SHP77 treated with DMSO at 0.1 percent for 48 hours (cell line): ENCODE measurements around the gene HDGF.
A peak's percentile ranks its signal among the peaks of the same experiment; 100 is the strongest.

Experiments
- DNase-seq: peaks from one replicate; lab custom pipeline; 2025; lab: John Stamatoyannopoulos, UW

The HDGF gene

GRCh38 chr1:156751451-156751756 is at the start of gene HDGF:
Gene HDGF (minus strand): TSS chr1:156751675. CDS start chr1:156751429, 246 bp downstream.
- DNase-seq: no peak

GRCh38 chr1:156797212-156797871 is 45.9 kb upstream of the HDGF start:
- peak; percentile 42 for DNase-seq

- no peak for DNase-seq
These were observed 45.0 kb upstream of the HDGF start for GRCh38 chr1:156796340-156797097.

DNA sequence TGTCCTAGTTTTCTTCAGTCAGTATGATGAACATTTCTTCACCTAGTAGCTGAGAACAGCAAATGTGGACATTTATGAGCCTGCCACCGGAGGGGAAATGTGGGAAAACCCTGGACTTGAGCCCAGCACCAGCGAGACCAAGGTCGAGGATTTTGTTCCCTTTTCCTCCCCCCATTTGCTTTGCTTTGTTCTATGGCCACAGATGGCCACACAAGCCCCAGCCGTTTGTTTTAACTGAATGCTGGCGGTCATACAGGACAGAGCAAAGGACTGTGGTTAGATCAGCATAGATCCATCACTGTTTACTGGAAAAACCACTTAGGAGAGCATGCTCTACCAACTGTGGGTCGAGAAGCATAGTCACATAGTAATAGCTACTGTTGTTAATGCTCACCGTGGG is 44.3 kb upstream of the HDGF start:
- no peak for DNase-seq

- DNase-seq: no peak
These were observed 43.9 kb upstream of the HDGF start for GRCh38 chr1:156795374-156795733.

GRCh38 chr1:156794506-156795373 is 43.3 kb upstream of the HDGF start:
- DNase-seq: no peak

GRCh38 chr1:156789621-156790318 is 38.3 kb upstream of the HDGF start:
- no peak for DNase-seq

DNA sequence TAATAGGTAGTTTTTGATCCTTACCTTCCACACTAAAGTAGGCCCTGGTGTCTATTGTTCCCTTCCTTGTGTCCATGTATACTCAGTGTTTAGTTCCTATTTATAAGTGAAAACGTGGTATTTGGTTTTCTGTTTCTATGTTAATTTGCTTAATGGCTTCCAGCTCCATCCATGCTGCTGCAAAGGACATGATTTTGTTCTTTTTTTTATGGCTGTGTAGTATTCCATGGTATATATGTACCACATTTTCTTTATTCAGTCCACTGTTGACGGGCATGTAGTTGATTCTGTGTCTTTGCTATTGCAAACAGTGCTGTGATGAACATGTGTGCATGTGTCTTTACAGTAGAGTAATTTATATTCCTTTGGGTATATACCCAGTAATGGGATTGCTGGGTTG is 36.7 kb upstream of the HDGF start:
- DNase-seq: no peak

GRCh38 chr1:156786640-156787039 is 35.2 kb upstream of the HDGF start:
- no peak for DNase-seq

DNA sequence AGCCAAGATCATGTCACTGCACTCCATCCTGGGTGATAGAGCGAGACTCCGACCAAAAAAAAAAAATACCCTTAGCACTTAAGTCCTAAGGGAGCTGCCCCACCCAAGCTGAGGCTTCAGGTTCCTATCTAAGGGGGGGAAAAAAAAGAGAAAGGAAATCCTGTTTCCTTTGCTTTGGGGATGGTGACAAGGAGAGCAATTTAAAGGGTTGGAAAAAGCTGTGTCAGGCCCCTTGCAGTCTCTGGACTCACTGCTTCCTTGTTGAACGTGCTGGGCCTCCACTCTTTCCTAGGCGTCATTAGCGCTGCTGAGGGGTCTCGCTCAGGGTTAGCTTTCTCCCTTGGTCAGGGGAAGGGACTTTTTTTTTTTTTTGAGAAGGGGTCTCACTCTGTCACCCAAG is 34.0 kb upstream of the HDGF start:
- DNase-seq: no peak

DNA sequence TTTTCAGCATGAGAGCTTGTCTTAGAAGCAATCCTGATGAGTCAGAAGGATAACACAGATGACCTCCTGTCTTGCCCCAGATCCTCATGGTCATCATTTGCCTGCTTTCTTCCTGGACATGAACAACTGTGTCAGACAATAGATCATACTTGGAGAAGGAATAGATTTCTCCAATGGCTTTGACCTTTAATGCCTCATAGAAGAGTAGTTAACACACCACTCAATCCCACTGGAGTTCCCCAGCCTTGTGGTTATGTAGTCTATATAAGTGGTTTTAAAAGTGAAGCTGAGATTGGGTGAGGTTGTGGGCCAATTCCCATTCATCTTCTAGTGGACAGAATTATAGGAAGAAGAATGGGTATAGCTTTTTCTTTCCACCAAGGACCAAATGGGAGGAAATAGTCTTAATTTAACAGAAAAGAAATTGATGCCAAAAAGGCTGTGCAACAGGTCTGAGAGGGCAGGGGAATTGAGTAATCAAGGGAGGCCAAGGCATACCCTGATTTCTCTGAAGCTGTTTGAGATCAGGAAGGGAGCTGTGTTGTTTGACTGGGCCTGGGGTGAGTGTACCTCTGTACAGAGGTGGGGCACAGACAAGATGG is 30.2 kb upstream of the HDGF start:
- DNase-seq: no peak

- no peak for DNase-seq
These were observed 26.1 kb upstream of the HDGF start for GRCh38 chr1:156777573-156777972.

DNA sequence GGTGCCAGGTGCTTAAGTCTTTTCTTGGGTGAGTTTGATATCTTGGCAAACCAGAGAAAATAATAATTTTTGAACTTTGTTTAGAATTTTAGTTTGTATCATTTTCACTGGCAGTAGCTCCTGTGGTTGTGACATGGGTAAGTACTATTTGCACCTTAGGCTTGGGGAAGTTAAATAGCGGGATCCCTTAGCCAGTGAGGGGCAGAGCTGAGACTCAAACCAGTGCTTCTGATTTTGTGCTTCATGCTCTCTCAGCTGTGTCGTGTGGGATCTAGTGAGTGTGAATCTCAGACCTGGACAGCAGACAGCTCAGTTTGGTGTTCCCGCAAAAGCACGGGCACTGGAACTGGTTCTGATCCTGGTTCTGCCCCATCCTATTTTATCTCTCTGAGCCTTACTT is 25.5 kb upstream of the HDGF start:
- DNase-seq: no peak

GRCh38 chr1:156775799-156776198 is 24.3 kb upstream of the HDGF start:
- DNase-seq: no peak

GRCh38 chr1:156773607-156774006 is 22.1 kb upstream of the HDGF start:
- DNase-seq: no peak

GRCh38 chr1:156772728-156773497 is 21.4 kb upstream of the HDGF start:
- no peak for DNase-seq

- no peak for DNase-seq
These were observed 20.7 kb upstream of the HDGF start for GRCh38 chr1:156772222-156772621.

DNA sequence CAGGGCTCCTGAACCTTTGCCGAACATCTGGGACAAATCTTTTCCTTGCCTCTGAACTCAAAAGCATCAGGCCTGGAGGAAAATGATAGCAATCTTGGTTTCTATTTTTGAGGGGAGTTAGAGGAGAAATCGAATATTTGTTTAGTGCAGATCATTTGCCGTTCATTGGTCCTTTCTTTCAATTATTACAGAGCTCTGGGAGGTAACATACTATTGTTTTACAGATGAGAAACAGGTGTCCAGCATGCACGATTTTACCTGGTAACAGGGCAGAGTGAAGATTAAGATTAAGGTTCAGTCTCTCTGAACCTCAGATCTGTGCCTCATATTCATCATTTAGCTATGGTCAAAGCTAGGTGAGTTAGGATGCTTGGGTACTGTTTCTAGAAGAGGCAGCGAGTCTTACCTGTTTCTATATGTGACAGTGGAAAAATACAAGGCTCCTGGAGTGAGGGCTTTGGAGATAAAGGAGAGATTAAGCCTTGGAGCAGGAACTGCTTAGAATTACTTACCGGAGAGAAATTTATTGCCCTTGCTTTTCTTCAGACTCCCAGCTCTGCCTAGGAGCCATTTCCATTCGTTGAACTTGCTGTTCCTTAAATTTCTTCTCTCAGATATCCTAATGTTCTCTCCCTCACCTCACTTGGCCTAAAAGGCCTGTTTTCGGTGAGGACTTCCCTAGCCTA is 17.3 kb upstream of the HDGF start:
- no peak for DNase-seq

DNA sequence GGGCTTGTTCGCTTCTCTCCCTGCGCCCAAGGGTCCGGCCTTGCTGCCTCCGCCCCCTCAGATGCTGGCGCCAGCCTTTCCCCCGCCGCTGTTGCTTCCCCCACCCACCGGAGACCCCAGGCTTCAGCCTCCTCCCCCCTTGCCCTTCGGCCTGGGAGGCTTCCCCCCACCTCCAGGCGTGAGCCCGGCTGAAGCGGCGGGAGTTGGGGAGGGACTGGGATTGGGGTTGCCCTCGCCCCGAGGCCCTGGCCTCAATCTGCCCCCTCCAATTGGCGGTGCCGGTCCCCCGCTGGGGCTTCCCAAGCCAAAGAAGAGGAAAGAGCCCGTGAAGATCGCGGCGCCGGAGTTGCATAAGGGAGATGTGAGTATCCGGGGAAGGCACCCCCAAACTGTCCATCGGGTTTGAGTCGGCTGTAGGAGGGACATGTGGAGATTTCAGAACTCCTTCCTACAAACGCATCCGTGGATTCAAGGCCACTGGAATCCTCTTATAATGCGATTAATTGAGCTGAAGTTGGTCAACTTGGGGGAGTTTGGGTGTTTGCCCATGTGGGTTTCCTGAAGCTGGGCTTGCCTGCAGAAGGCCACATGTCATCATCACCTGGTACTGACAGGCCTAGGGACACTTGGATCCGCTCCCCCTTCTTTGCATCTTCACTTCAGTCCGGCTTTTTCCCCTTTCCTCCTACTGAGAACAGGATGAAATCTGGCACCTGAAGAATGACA is 16.6 kb upstream of the HDGF start:
- DNase-seq: no peak
